NCI-H2196 treated with DMSO at 0.1 percent for 48 hours (cell line): ENCODE results near the gene DCP1A.
"Not testable (repeated sequence)": the region's sequence is repeated elsewhere in the genome, so short reads cannot be mapped to it uniquely, and the experiment has no call there.

Experiments used
- DNase-seq: peaks from one replicate; lab custom pipeline; 2025; ENCODE audit not compliant: unreplicated experiment; lab: John Stamatoyannopoulos, UW

Gene DCP1A

DNA sequence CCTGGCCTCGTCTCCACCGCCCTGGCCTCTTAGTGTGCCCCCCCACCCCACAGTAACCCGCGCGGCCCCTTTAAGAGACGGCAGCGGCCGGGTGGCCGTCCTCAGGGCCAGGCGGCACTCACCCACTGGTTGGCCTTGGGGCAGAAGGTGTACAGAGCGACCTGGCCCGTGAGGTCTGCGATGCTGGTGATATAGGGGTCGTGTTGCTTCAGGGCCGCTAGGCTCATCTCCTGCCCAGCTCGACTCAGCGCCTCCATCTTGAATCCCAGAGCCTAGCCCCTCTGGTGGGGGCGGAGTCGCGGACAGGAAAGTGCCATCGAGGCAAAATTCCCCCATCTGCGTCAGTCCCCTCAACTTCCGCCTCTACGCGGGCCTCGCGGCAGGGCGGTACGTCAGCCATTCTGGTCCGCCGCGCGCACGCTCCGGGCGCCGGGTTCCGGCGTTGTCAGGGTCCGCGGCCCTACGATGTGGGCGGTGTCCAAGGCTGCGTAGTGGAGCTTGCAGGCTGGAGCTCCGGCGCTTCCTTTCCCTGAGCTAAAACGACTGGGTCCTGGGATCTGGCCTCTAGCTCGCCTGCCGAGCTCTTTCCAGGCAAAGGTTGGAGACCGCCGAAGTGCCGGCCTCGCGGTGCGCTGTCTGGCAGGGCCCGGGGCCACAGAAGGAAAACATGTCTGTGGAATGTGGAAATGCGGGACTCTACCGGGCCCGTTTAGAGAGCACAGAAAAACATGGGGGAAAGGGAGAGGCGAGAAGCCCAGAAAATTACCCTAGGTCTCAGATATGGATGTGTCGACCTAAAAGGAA lies at the start of gene DCP1A:
DCP1A (minus strand) TSS at position 283 of the 804 bp plus-strand sequence; CDS start at position 257, 26 bp downstream.
- DNase-seq = peak; percentile 62

DNA sequence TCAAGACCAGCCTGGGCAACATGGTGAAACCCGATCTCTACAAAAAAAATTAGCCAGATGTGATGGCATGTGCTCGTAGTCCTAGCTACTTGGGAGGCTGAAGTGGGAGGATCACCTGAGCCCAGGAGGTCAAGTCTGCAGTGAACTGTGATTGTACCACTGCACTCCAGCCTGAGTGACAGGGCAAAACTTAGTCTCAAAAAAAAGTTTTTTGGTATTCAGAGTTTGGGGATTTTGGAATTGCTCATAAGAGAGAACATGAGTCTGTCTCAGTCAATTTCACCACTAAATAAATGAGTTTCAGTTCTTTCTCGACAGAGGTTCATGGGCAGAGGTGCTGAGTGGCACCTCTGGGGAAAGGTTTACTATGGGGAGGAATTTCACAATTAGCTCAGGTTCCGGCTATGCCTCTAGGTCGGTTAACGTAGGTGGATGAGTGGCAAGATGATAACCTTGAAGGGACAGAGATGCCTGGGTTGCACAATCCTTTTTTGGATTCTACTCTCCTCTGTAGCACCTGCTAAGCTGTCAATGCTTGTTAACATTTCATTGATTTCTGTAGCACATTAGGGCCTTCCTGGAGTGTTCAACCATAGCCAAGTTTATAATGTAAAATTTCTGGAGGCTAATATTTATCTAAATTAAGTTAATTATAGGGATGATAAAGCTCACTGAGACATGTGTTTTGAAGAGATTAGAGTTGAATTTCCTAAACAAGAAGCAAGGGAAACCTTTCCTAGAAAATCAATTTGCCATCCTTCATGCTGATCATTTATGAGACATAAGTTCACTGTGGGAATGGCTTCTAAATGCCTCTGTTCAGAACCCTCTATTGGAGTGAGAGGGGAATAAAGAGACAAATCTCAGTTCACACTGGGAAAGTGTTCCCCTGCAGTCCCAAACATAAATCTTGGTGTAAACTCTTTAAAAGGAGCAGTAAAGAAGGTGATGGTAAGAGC lies 37.4 kb upstream of the DCP1A start:
- DNase-seq = no peak

DNA sequence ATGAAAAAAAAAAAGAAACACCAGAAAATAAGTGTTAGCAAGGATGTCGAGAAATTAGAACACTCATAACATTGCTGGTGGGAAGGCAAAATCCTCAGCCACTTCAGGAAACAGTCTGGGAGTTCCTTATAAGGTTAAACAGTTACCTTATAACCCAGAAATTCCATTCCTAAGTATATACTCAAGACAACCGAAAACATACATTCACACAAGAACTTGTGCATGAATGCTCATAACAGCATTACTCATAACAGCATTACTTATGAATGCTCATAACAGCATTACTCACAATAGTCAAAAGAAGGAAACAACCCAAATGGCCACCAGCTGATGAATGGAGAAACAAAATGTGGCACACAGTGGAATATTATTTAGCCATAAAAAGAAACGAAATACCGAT lies 34.8 kb upstream of the DCP1A start:
- DNase-seq = no peak

DNA sequence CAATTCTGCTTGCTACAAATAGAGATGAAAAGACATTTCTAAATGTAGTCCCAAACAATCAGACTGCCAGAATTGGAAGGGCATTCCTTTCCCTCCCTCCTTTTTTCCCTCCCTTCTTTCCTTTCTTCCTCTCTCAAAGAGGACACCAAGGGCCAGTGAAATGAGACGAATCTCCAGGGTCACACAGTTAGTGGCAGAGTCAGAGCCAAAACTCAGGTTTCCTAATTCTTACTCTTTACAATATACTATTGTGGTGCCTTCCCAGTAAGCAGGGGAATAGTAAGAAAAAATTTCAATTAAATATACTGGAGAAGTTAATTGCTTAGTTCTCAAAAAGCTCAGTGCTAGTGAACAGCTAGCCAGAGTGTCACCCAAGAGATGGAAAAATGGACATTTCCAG lies 33.0 kb upstream of the DCP1A start:
- DNase-seq = no peak

DNA sequence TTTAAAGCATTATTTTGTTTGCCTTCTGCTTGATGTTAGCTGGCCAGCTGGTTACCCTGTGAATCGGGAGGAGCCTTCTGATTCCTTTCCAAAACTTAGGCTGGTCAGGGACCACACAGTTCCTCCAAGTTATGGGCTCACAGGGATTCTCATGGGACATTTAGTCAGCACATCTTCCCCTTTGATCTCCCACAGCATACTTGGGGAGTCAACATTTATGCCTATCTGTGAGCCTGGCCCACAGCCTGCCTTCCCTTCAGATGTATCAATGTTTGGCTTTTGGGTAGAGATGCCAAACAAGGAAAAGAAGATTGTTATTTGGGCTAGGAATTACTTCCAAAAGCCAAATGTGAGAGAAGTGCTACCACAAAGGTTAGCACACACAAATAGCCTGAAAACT lies 32.6 kb upstream of the DCP1A start:
- DNase-seq = no peak

DNA sequence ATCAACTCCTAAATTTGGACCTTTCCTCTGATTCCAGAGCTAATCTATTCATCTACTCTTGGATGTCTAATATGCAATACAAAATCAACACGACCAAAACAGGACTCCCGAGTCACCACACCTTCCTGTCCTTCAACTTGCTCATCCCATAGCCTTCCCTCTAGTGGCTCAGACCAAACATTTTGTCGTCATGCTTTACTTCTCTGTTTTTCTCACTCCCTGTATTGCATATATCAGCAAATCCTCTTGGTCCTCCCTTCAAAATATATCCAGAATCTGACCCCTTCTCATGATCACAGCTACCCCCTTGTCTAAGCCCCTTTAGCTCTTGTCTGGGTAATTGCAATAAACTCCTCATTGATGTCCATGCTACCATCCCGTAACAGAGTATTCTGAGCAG lies 30.5 kb upstream of the DCP1A start:
- DNase-seq = no peak

DNA sequence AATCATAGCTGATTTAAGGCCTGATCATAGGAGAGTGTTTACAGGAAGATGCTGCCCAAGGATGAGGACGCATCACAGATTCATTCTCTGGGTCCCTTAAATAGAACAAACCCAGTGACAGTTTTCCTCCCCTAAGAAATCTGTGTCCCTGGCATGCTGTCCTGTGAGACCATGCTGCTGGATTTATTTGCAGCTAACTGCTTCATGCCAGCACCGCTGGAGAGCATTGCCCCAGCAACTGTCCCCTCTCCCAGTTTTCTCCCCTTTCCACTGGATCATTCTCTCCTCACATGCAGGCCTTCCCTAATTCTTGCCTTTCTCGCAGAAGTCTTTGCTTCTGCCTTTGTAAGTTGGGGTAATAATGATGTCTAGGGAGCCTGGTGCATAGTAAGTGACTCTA lies 29.3 kb upstream of the DCP1A start:
- DNase-seq = no peak

DNA sequence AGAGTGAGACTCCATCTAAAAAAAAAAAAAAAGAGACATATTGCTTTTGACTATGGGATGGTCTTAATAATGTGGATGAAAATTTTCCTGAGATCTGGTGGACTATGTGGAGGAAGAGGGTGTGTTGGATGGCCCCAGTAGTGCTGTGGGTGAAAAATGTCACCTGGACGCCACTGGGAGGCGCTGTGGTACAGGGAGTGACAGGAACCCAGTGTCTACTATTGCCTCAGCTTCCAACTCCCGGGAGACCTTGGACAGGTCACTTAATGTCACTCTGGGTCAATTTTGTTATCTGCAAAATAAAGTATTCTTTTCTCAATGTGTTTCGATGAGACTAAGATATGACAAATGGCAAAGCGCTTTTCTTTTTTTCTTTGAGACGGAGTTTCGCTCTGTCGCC lies 27.7 kb upstream of the DCP1A start:
- peak; percentile 17 for DNase-seq

DNA sequence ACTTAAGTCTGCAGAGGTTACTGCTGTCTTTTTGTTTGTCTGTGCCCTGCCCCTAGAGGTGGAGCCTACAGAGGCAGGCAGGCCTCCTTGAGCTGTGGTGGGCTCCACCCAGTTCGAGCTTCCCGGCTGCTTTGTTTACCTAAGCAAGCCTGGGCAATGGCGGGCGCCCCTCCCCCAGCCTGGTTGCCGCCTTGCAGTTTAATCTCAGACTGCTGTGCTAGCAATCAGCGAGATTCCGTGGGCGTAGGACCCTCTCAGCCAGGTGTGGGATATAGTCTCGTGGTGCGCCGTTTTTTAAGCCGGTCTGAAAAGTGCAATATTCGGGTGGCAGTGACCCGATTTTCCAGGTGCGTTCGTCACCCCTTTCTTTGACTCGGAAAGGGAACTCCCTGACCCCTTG lies 23.4 kb upstream of the DCP1A start:
- DNase-seq = not testable (repeated sequence)

DNA sequence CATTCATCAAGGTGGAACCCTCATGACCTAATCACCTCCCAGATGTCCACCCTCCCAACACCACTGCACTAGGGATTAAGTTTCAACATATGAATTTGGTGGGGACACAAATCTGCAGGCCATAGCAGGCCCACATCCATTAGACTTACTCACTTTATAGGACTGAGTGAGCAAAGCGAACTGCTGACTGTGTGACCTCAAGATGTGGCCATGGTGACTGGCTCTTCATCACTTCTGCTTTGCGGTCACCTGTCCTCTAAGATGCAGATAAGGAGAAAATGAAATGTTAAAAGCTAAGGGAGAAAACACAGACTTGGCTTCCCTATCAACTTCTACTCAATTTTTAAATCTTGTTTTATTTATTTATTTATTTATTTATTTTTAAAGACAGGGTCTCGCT lies 14.5 kb upstream of the DCP1A start:
- DNase-seq = no peak

DNA sequence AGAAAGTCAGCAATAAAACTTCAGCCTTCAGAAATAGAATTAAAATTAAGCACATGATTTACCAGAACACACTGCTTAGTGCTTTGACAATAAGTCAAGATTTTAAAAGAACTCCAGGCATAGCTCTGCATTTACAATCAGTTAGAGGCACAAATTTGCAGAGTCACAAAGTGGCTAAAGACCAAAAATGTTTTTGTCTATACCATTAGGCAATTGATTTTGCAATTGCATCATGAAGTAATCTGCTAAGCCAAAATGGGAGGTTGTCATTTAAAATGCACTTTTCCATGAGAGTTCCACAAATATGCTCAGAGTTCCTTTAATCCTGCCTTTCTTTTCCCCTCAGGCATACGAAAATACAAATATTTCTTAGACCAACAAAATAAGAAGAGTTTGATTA lies 10.1 kb upstream of the DCP1A start:
- DNase-seq = no peak

DNA sequence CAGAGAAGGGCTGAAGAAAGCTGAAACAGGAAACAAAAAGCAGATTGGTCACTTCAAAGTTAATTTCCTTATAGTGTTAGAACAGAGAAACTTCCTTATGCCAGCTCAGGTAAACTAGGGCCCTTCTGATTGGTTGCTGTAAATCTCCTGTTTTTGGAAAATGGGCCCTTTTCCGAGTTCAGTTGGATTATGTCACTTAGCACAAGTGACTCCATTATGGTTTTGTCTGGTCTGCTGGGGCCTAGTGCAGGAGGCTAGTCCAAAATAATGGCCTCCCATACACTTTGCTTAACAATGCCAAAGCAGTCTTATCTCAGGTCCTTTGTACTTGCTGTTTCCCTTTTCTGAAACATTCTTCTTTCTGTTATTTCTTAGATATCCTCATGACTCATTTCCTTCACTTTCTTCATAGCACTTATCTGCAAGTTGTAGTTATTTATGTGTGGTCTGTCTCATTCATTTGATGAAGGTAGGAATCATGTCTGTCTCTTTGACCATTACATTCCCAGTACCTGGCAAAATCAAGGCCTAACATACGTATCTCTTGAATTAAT lies 7.7 kb upstream of the DCP1A start:
- no peak for DNase-seq

DNA sequence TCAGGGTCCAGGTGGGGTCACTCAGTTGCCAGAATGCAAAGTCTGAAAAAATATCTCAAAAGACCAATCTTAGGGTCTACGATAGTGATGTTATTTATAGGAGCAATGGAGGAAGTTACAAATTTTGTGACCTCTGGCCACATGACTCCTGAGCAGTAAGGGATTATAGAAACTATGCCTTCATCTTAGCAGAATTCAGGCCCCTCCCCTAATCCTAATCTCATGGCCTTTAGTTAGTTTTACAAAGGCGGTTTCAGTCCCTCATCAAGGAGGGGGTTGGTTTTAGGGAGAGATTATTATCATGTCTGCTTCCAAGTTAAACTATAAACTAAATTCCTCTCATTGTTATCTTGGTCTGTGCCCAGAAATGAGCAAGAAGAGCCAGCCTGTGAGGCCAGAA lies 5.9 kb upstream of the DCP1A start:
- DNase-seq = no peak

DNA sequence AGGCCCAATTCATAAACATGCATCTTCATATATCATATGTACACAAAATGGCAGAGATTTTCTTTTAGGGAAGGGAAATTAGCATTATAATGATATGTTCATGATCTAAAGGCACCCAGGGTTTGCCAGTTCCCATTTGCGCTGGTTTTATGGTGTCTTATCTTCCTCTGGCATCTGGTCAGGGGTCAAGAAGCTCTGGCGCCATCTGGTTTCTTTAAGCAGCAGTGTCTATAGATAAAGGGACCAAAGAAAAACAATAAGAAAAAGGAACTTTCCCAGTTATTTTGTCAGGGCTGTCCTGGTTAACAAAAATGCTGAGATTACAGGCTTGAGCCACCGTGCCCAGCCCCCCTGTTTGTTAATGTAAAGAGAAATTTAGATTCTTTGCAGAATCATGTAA lies 3.3 kb upstream of the DCP1A start:
- no peak for DNase-seq

DNA sequence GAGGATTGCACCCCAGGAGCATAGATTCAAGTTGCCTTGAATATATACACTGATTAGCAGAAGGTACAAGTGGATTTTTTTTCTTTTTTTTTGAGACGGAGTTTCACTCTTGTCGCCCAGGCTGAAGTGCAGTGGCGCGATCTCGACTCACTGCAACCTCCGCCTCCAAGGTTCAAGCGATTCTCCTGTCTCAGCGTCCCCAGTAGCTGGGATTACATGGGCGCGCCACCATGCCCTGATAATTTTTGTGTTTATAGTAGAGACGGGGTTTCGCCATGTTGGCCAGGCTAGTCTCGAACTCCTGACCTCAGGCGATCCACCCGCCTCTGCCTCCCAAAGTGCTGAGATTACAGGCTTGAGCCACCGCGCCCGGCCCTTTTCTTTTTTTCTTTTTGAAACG lies 775 bp upstream of the DCP1A start:
- DNase-seq = not testable (repeated sequence)

DNA sequence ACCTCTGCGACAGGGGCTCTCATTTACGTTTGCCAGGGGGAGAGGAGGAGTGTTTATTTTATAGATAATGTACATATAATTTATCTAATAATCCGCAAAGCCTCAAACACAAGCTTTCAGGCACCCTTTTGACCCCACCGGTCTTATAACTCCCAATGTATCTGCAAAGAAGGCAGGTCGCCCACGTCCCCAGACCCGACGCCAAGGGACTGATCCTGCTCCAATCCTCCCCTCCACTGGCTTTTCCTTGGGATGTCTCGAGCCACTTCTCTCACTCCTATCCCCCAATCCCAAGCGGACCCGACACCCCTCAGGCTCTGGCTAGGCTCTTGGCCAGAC lies 452 bp downstream of the DCP1A start:
- DNase-seq = no peak

DNA sequence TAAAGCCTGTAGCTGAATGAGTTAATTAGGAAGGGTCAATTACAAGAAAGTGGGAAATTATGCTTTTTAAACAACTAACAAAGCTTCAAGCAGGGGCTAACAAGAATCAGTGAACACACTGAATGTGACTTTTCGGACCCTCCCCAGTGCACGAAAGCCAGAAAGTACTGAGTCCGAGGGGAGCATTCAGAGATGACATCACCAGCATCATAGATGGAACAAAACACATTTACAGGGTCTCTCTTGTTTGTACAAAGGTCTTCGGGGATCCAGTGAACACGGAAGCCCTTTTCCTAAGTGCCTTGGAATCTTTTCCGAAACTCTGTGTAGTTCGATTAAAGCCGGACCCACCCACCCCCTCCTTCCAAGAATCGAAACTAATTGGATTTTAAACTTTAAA lies 829 bp downstream of the DCP1A start:
- DNase-seq = no peak

DNA sequence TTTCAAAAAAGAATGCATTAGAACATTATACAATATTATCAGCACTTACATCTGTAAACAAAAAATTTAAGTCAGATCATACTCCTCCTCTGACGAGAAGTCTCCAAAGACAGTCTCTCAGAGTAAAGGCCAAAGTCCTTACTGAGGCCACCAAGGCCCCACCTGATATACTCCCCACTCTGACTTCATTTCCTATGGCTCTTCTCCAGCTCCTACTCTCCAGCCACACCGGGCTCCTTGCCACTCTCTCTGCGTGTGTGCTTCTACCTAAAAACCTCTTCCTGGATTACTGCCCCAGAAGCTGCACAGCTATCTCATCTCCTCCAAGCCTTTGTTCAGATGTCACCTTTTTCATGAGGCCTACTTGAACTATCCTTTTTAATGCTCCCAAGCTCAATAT lies 5.0 kb downstream of the DCP1A start:
- DNase-seq = peak; percentile 8

DNA sequence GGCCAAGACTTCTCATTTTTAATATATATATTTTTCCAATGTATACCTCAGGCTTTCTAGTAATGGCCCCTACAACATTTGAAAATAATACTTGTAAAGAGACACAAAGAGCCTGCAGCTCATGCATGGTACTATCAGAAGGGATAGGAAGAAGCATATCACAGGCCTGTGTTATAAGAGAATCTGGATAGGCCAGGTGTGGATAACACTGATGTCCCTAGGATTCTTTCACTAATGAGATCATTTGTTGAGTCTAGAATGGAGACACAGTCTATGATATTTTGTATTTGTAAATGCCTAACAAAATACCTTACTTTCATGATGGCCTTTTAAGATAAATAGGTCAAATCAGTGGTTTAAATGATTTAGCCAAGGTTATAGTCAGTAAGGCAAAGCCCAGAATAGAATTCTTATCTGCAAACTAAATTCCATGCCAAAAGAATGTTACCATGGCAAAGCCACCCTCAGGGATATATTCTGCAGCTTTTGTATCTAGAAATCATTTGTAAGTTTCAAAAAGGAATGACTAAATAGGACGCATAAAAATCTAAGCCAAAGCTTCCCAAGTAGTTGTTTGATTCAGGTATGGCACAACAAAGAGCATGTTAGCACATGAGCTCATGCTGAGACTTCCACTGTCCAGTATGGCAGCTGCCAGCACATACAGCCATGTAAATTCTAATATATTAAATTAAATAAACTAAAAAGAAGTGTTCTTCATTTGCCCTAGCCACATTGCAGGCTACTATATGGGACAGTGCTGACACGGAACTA lies 10.0 kb downstream of the DCP1A start:
- DNase-seq = no peak

DNA sequence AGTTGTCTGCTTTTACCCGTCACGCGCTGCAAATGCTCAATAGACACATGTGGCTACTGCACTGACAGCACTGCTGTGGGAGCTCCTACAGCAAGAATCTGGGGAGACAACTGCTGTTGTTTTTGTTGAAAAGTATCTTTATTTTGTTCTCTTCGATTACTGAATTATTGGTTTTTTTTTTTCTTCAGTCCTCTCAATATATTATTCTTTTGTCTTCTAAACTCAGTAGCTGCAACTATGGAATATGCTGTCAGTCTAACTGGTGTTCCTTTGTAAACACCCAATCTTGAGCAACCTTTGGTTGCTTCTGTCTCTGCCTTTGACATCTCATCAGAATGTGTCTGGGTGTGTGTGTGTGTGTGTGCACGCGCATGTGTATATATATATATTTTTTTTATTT lies 12.6 kb downstream of the DCP1A start:
- DNase-seq = no peak

DNA sequence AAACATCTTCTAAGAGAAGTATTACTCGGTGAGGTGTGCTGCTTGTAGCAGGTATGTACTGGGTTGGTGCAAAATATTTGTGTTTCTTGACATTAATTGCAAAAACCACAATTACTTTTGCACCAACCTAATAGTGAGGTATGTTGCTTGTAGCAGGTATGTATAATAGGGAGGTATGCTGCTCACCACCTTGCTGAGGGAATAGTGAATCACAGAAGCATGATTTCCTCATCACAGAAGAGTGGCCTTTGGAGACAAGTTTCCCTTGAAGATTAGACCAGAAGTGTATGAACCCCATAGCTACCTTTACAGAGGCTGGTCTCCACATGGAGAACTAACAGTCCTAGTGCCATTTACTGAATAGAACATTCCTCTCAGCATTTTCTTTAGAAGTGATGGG lies 15.5 kb downstream of the DCP1A start:
- no peak for DNase-seq
